NCI-H2029 (cell line): Measurements from ENCODE around the gene NEK5.

Experiments
- DNase-seq: peaks from one replicate; lab custom pipeline; 2025; lab: John Stamatoyannopoulos, UW

The NEK5 gene

DNA sequence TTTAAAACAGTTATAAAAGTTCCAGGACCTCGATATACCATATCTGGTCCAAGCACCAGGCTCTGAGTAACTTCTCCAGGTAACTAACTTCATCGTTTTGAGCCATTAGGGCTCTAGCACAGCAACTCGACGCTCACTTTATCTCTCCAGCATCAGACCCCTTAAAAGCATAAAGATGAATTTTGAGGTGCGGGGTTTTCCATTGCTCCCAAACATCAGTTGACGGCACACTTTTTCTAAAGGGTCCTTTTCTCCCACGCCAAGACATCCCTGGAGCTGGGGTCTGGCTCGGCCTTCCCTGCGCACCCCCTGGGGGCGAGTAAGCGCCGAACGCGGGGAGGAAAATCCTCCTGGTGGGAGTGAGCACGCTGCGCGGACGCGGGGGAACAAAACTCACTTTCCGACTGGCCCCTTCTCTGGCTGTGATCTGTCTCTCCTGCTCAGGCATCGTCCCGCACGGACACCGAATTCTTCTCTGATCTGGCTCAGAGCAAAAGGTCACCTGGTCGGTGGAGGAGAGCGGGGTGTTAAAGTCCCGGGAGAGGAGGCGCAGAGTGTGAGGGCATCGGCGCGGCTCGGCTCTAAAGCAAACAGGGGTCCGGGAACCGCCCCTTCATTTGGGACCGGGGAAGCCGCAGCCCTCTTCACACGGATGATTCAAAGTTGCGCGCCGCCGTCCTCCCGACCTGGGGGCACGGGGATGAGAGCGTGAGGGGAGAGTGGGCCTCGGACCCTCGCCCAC lies 117.8 kb downstream of the NEK5 start, which contains the start of gene ATP7B:
ATP7B (minus strand) TSS at position 561 of the 742 bp plus-strand sequence; CDS start at position 448, 113 bp downstream.
- DNase-seq = no peak

DNA sequence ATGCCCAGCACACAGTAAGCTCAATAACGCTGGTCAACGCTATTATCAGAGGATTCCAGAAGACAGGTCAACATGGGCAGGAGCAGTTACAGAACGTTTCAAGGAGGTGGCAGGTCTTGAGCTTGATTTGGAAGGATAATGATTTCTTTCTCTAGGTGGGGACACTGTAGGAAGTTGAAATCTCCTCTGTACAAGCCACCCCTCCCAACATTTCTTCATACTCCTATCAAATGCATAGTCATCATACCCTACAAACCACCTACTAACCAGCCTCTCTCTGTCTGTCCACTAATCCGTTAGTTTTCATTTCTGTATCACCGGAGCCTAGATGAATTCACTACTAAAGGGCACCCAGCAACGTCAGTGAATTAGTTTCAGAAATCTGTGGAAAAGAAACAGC lies 118.9 kb downstream of the NEK5 start:
- DNase-seq = no peak

DNA sequence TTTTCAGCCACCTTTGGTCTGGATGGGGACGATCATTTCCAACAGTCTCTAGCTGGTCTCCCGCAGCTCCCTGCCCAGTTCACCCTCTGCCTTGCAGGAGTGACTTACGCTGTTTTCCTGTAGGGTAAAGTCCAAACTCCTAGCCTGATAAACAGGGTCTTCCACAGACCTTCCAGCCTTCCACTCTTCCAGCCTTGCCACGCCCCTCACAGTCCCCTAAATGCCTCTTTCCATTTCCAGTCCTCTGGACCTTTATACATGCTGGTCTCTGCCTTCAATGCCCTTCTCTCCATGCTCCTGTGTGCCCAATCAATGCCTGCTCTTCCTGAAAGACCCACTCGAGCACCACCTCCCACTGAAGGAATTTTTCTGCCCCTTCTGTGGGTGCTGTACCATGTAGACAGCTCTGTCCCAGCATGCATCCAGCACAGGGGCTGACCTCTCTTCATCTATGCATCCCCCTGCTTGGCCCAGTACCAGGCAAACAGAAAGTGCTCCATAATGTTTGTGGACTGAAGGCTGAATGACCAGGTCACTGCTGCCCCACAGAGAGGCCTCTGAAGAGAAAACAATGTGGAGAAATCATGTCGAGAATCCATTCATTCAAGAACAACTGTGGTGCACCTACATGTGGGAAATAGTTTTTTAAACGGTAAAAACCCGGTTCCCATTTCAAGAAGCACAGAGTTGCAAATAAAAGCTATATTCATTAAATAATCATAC lies 122.2 kb downstream of the NEK5 start:
- no peak for DNase-seq

DNA sequence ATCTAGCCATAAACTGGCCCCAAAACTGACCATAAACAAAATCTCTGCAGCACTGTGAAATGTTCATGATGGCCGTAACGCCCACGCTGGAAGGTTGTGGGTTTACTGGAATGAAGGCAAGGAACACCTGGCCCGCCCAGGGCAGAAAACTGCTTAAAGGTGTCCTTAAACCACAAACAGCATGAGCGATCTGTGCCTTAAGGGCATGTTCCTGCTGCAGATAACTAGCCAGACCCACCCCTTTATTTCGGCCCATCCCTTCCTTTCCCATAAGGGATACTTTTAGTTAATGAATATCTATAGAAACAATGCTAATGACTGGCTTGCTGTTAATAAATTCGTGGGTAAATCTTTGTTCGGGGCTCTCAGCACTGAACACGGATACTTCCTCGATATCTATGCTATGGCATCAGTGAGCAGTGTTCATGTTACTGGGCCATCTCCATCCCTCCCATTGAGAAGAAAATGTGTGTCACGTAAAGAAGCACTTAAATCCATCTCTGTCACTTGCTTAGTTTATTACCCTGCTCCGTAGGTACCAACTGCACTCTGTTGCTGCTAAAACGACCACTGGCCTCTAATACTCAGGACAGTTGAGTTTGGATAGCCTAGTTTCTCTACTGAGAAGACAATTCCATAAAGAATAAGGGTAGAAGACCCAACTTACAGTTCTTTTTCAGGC lies 122.9 kb downstream of the NEK5 start:
- DNase-seq = no peak

DNA sequence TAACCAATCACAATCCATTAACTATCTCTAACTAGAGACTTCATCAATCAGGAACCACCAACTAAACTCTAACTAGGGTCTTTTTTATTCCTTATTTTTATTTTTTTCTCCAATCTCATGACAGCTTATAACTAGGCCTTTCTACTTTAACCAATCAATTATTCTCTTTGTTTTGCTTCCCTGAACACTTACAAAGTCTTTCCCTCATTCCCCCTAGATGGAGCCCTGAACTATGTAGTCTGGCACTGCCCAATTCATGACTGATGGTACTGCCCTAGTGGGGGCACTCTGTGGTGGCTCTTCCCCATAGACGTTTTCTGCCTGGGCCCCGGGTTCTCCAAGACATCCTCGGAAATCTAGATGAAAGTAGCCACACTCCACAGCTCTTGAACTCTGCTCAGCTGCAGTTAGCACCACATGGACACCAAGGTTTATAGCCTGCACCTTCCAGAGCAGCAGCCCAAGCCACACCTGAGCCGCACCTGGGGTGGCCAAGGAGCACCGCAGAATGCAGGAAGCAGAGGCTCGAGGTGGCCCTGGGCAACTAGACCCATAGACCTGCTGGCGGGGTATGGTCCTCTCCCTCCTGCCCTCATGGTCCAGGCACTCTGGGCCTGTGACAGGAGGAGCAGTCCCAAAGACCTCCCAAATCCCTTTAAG lies 124.2 kb downstream of the NEK5 start:
- DNase-seq = no peak

DNA sequence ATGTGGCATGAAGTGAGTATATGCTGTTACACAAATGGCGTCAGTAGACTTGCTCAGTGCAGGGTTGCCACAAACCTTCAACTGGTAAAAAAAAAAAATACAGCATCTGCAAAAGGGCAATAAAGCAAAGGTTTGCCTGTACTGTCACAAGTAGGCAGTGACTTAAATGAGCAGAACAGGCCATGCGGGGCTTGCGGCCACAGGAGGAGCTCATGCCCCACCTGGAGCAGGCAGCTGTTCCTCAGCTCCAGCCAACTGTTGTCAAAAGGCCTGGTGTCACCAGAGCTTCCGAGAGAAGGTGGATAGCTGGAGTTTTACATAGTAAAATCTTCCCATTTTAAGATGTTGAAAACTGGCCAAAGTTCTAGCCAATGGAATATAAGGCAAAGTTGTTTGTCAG lies 125.3 kb downstream of the NEK5 start:
- no peak for DNase-seq

DNA sequence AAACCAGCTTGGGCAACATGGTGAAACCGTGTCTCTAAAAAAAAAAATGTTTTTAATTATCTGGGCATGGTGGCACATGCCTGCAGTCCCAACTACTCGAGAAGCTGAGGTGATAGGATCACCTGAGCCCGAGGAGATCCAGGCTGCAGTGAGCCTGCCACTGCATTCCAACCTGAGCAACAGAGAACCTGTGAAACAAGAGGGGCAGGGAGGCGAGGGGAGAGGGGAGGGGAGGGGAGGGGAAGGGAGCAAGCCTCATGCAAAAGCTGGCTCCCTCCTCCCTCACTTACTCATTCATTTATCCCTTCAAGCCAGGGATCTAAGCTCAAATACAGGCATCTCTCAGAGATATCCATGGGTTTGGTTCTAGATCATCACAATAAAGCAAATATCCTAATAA lies 126.5 kb downstream of the NEK5 start:
- no peak for DNase-seq

DNA sequence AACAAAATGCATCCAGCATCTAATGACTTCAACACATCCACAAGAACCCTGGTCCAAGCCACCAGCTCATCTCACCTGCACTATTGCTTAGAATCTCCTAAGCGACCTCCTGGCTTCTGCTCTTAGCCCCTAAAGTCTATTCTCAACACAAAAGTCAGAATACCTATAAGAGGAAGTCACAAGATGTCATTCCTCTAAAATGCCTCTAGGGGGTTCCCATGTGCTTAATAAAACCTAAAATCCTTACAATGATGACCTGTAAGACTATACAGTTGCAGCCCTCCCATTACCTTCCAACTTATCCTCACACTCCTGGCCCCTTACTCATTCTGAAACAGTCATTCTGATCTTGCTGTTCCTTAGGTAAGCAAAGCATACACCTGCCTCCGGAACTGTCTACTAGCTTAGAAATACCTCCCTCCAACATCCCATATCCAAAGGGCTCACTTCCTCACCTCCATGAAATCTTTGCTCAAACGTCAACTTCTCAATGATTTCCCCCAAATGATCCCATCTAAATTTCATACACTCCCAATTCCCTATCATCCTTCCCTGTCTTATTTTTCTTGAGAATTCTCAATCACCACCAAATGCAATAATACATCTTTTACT lies 127.6 kb downstream of the NEK5 start:
- no peak for DNase-seq

DNA sequence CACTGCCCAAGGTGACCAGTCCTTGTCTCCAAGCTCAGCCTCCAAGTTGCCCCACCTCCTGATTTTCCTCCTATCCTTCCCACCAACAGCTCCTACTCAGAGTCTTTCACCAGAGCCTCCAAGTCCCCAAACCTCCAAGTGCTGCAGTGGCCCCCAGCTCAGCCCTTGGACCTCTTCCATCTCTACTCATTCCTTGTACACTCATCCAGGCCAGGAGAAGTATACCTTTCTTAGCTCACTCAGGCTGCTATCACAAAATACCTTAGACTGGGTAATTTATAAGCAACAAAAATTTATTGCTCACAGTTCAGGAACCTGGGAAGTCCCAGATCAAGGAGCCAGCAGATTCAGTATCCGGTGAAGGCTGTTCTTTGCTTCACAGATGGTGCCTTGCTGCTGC lies 129.0 kb downstream of the NEK5 start:
- DNase-seq = no peak

DNA sequence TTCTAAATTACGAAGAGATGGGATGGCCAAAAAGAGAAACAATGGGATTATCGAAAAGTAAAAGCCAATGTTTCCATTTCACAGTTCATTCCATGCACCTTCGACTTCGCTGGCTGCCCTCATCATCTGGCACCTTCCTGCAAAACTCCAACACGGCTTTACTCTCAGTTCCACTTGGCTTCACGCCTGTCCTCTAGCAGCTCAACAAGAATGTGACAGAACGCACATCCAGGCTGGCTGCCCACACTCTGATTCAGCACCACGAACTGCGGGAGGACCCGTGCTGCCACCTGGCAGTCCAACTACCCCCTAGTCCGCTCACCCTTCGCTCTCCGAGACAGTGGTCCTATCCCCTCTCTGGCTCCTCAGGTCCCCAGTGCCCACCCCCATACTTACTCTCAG lies 129.4 kb downstream of the NEK5 start:
- no peak for DNase-seq

DNA sequence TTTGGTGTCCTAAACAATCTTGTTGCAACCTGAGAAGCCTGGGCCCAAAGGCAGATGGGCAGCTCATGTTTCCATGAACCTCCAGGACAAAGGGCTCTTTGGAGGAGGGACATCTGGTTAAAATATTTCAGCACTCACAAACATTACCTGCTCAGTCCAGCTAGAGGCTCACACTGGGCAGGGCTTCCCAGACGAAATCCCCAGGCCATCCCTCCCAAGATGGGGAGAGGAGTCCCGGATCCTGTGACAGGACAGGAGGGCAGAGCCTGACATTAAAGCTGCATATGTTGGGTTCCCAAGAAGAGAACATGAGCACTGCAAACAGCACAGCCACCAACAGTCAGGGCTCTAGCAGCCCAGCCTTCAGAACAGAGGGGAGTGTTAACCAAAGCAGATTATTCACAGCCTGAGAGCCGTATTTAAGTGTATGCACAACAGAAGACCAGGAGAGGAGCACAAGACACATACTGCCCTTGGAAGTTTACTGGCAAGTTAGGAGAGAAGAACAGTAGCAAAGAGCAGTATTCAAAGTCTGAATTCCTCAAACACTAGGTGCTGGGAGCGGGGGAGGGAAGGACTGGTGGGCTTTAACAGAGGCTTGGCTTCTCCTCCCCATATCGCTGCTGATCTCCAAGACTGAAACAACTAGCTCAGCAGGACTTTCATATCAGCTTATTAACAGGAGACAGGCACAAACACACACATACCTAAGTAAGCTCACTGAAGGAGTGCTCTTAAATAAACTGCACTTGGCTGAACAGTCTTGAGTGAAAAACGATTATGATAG lies 130.0 kb downstream of the NEK5 start:
- DNase-seq = no peak

DNA sequence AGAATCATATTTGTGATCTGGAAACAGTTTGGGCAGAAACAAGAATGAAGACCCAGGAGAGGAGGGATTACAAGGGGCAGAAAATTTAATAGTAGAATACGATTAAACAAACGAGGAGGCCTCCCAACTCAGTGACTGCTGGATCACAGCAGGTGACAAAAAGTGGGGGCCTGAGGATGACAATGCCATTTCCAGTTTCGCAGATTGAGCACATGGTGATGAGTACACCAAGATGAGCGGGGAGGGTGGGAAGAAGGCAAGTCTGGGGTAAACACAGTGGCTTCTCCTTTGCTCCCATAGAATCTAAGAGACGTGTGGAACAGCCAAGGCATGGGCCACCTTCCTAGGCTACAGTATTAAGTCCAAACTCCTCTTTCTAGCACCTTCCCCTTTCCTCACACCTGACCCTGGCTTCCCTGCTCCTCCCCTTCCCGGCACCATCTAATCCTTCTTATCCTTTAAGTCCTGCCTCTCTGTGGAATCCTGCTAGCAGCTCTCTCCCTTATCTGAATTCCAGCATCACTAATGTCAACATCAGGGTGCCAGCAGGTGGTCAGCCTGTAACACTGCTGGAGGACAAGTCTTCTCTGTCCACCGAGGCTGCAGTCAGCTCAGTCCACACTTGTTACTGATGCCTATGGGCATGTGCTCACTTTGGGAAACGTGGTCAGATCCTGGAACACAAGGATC lies 131.1 kb downstream of the NEK5 start:
- DNase-seq = no peak

DNA sequence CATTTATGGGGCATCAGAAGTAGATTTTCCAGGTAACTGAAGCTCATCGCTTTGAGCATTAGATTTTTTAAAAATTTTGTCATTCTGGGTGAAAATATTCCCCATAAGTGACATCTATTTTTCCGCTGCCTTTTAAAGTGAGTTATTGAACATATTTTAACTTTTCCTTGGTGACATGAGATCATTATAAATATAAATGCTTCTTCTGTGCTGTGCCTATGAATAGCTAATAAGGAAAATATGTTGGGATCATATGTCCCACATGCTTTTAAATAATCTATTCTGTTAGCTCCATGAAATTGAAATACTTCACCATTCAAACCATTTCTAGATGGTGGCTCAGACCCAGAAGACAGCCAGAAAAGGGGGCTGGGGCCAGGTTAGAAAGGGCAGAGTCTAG lies 131.7 kb downstream of the NEK5 start:
- no peak for DNase-seq

DNA sequence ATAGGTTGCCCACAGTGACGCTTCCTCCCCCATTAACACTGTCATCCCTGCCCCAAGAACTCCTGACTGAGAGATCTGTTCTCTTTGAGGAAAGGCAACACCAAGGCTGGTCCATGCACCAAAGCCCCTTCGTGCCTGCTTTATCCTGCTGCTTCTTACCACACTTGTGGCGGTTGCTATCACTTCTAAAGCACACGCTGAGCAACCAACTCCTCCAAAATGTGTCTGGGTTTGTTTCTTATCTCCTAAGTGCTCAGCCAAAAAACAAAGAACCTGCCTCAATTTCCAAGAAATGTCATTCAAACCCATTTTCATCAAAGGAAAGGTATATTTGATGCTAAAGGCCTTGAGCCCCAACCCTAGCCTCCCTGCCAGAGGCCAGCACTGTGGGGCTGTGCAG lies 132.2 kb downstream of the NEK5 start:
- DNase-seq = no peak

DNA sequence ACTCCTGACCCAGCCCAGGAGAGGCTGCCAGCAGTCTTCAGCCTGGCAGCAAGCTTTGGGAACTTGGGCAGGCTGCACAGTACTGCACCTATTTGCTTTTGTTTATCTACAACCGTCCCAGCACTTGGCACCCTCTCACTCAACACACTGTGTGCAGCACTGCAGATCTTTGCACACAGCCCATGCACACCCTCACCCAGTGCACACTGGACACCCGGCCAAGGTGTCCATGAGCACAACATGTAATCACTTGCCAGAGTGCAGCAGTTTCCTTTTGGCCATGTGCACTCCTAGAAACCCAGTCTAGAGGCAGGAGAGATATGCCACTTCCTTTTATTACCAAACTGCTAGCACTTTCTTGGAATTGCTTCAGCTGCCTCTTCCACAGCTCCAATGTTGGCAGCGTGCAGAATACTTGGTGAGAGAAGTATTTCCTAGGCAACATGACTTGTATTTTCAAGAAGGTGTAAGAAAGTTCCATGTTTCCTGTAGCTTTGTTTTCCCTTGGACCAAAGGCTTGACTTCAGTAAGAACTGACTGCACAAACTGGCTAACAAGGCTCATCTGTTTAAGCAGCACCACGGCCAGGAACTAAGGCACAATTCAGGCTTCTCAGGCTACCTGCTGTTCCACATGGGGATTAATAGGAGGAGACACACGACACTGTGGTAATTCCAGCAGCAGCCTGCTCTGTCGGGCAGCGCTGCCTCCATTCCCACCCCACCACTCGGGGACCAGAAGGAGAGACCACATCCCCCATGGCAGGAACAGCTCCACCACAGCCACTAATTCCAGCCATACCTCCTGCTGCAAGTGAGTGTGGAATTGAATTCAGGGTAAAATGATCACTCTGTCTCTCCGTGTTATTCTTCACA lies 133.0 kb downstream of the NEK5 start:
- no peak for DNase-seq

DNA sequence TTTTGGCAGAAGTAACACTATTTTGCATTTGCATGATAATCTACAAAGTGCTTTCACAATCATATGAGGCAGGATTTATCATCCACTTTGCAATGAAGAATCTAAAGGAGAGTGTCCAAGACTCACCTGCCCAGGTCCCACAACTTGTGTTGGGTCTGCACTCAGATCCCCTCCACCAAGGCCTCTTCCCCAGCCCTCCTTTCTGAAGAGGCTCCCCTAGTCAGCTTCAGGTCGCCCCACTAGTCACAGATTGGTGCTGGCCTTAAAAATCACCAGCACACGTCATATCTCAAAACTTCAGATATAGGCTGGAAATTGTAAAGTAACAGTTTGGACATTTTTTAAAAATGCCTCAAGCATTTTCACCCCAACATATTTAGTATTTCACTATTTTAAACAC lies 135.2 kb downstream of the NEK5 start:
- no peak for DNase-seq

DNA sequence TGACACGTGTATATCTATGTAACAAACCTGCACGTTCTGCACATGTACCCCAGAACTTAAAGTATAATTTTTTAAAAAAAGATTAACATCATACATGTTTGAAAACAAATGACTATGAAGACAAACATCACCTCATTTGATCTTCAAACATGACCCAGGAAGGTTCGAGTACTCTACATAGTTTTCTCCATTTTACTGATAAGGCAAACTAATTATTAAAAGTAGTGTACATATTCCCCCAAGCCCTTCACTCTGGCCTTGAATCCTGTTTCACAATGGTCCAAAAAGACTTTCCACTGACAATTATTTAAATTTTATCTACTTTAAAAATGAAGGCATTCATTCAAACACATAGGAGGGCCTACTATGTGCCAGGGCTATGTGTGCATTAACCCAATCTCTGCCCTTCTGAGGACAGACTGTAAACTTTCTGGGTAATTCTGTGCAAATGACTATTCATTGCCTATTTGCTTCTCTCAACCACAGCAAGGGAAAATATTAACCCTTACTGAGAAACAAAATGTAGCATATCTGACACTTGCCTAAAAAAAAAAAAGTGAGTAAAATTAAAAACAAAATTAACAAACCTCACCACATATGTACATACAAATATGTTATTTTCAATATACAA lies 139.8 kb downstream of the NEK5 start:
- DNase-seq = no peak
